ENCODE results near the gene AKAP13.

AKAP13 gene

DNA sequence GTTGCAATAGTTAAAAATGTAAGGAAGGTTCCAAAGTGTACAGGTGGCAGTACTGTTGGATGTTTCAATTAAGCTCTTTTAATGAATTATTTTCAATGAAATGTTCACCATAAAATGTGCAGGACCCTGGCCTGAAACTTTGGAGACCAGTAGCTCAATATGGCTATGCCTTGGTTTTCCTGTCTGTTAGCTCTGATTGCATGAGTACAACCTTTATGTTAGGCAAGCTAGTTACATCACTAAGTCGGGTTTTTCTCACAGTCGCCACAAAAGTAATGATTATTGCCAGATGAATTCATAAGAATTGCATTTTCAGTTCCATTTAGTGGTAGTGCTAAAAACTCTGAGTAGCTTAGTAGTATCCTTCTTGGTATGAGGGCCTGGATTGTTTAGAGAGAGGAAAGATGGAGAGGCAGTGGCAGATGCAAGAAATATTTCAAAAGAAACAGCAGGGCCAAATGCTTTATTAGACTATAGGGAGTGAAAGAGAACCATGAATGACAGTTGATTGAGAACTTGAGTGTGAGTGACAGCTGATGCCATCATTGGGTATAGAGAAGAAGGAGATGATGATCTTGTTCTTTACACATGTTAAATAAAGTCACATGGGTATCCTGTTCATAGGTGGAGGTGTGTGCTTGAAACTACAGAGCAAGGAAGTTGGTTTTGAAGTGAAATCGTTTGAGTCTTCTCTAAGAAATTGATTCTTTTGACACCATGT lies 109.5 kb downstream of the AKAP13 start:
- Histone ChIP-seq H3K9me3 (ENCODE audit: control insufficient read depth, insufficient read depth, low read length) (no peaks in the 10 kb centered on the region), H3K4me1 (ENCODE audit: control insufficient read depth, insufficient read depth, low read length) (peaks cover 6% of the 10 kb centered on the region), H3K9ac (ENCODE audit: low read depth, low read length) (no peak overlapping the region), H3K27me3 (ENCODE audit: control insufficient read depth, insufficient read depth, low read length) (no peaks in the 10 kb centered on the region), H3K4me3 (ENCODE audit: low read depth, low read length) (no peak overlapping the region), H3K36me3 (ENCODE audit: control insufficient read depth, insufficient read depth, low read length) (no peaks in the 10 kb centered on the region)

DNA sequence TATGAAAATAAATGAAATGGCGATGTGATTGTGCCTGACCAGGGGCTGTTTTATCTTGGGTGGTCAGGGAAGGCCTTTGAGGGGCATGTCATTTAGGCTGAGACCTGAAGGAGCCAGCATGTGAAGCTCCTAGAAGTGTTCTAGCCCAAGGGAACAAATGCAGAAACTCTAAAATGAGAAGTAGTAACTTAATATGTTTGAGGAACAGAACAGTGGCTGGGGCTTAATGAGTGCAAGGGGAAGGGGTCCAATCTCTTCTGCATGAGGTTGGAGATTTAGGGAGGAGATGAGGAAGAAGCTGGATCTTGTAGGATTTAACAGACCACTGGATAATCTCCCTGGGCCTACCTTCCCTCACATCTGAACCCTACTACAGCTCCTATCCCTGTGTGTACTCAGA lies 110.5 kb downstream of the AKAP13 start:
- peaks cover 7% of the 10 kb centered on the region for H3K4me1 ChIP-seq (ENCODE audit: control insufficient read depth, insufficient read depth, low read length)
- H3K9ac ChIP-seq (ENCODE audit: low read depth, low read length), result no peak overlapping the region
- H3K36me3 ChIP-seq (ENCODE audit: control insufficient read depth, insufficient read depth, low read length), result no peaks in the 10 kb centered on the region

GRCh38 chr15:85491691-85492090 lies 111.3 kb downstream of the AKAP13 start:
- H3K27me3 ChIP-seq (ENCODE audit: control insufficient read depth, insufficient read depth, low read length), result no peaks in the 10 kb centered on the region
- no peaks in the 10 kb centered on the region for H3K36me3 ChIP-seq (ENCODE audit: control insufficient read depth, insufficient read depth, low read length)
- H3K4me3 ChIP-seq (ENCODE audit: low read depth, low read length), result no peak overlapping the region
- no peaks in the 10 kb centered on the region for H3K9me3 ChIP-seq (ENCODE audit: control insufficient read depth, insufficient read depth, low read length)
- H3K9ac ChIP-seq (ENCODE audit: low read depth, low read length), result no peak overlapping the region
- peaks cover 8% of the 10 kb centered on the region for H3K4me1 ChIP-seq (ENCODE audit: control insufficient read depth, insufficient read depth, low read length)

More for the DNA sequence above, 110.5 kb downstream of the AKAP13 start:
- Histone ChIP-seq H3K9me3 (ENCODE audit: control insufficient read depth, insufficient read depth, low read length) (no peaks in the 10 kb centered on the region), H3K27me3 (ENCODE audit: control insufficient read depth, insufficient read depth, low read length) (no peaks in the 10 kb centered on the region), H3K4me3 (ENCODE audit: low read depth, low read length) (no peak overlapping the region)

DNA sequence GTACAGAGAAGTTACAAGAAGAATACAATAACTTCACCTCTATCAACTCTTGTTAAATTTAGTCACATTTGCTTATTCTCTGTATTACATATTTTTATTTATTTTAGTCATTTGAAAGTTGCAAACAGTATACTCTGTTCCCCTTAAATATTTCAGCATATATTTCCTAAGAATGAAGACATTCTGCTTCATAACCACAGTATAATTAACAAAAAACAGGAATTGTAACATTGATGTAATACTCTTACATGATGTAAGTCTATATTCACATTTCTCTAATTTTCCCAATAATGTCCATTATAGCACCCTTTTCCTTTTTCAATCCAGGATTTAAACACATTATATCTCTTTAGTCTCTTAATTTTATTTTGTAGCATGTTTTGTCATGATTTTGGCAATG lies 112.0 kb downstream of the AKAP13 start:
- H3K4me1 ChIP-seq (ENCODE audit: control insufficient read depth, insufficient read depth, low read length), result peaks cover 8% of the 10 kb centered on the region
- H3K36me3 ChIP-seq (ENCODE audit: control insufficient read depth, insufficient read depth, low read length), result no peaks in the 10 kb centered on the region
- H3K9ac ChIP-seq (ENCODE audit: low read depth, low read length), result no peak overlapping the region
- no peak overlapping the region for H3K4me3 ChIP-seq (ENCODE audit: low read depth, low read length)
- H3K9me3 ChIP-seq (ENCODE audit: control insufficient read depth, insufficient read depth, low read length), result no peaks in the 10 kb centered on the region
- H3K27me3 ChIP-seq (ENCODE audit: control insufficient read depth, insufficient read depth, low read length), result no peaks in the 10 kb centered on the region

- Histone ChIP-seq H3K4me3 (ENCODE audit: low read depth, low read length) (no peak overlapping the region), H3K4me1 (ENCODE audit: control insufficient read depth, insufficient read depth, low read length) (peaks cover 8% of the 10 kb centered on the region), H3K27me3 (ENCODE audit: control insufficient read depth, insufficient read depth, low read length) (no peaks in the 10 kb centered on the region), H3K9me3 (ENCODE audit: control insufficient read depth, insufficient read depth, low read length) (no peaks in the 10 kb centered on the region), H3K9ac (ENCODE audit: low read depth, low read length) (no peak overlapping the region), H3K36me3 (ENCODE audit: control insufficient read depth, insufficient read depth, low read length) (no peaks in the 10 kb centered on the region)
Measured at GRCh38 chr15:85493260-85493659, 112.9 kb downstream of the AKAP13 start.

DNA sequence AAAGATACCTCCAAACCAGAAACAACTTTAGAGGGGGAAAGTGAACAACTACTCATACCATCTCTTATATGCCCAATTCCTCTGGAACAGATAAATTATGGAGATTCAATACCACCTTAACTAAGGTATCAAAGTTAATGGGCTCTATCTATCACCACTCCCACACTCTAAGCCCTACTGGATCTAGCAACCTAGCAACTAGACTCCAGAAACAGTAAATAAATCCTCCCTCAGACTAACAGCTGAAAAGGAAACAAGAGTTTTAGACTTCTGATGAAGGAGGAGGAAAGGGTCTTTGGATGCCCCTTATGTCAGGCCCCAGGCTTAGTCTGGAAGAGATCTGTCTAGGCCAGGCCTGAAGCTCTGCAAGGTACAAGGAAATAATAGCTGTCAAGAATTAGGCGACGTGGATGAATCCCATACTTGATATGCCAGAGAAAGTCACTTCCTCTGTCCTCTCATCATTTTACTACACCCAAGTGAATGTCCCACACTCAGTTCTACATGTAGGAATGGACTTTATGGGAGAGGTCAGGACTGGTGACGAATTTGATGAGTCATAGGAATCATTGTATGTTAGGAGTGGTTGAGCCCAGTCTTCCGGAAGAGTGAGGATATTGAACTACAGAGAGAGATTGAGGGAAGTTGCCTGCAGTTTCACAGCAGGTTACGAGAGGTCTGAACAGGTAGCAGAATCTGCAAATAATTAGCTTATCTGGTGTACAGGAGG lies 113.8 kb downstream of the AKAP13 start:
- H3K9me3 ChIP-seq (ENCODE audit: control insufficient read depth, insufficient read depth, low read length), result no peaks in the 10 kb centered on the region
- H3K9ac ChIP-seq (ENCODE audit: low read depth, low read length), result no peak overlapping the region
- peaks cover 10% of the 10 kb centered on the region for H3K4me1 ChIP-seq (ENCODE audit: control insufficient read depth, insufficient read depth, low read length)
- H3K4me3 ChIP-seq (ENCODE audit: low read depth, low read length), result no peak overlapping the region
- H3K36me3 ChIP-seq (ENCODE audit: control insufficient read depth, insufficient read depth, low read length), result no peaks in the 10 kb centered on the region
- no peaks in the 10 kb centered on the region for H3K27me3 ChIP-seq (ENCODE audit: control insufficient read depth, insufficient read depth, low read length)

DNA sequence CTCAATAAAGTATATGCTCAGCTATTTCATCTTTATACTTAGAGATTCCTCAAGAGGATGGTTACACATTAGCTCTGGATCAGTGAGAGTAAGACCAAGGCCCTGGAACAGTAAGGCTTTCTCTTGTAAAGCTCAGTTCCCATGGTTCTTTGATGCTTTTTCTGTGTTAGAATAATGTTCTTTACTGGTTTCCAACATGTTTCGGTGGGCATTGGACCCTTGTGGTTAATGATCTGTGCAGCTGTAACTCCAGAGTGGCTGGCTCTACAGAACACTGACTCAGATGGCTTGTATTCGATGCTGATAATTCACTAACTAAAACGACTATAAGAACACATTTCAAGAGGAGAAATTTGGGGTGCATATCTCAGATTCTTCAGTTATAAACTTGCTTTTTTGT lies 114.7 kb downstream of the AKAP13 start:
- H3K4me3 ChIP-seq (ENCODE audit: low read depth, low read length), result no peak overlapping the region
- no peaks in the 10 kb centered on the region for H3K36me3 ChIP-seq (ENCODE audit: control insufficient read depth, insufficient read depth, low read length)
- no peak overlapping the region for H3K9ac ChIP-seq (ENCODE audit: low read depth, low read length)
- no peaks in the 10 kb centered on the region for H3K9me3 ChIP-seq (ENCODE audit: control insufficient read depth, insufficient read depth, low read length)
- no peaks in the 10 kb centered on the region for H3K27me3 ChIP-seq (ENCODE audit: control insufficient read depth, insufficient read depth, low read length)
- peaks cover 15% of the 10 kb centered on the region for H3K4me1 ChIP-seq (ENCODE audit: control insufficient read depth, insufficient read depth, low read length)

DNA sequence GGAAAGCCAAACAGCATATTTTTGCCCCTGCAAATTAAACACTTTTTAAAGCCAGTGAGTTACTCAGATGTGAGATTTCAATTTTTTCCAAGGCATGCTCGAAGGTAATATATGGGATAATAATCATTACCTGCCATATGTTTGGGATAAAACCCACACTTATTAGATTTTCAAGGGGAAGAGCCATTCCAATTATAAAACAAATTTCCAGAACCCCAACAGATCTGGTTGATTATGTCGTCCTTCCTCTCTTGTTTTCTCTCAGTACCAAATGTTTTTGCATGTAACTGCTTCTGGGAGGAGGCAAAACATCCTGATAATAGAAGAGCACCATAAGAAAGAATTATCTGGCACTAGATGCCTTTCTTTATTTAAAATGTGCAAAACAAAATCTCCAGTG lies 115.1 kb downstream of the AKAP13 start:
- no peaks in the 10 kb centered on the region for H3K9me3 ChIP-seq (ENCODE audit: control insufficient read depth, insufficient read depth, low read length)
- H3K36me3 ChIP-seq (ENCODE audit: control insufficient read depth, insufficient read depth, low read length), result no peaks in the 10 kb centered on the region
- peaks cover 15% of the 10 kb centered on the region for H3K4me1 ChIP-seq (ENCODE audit: control insufficient read depth, insufficient read depth, low read length)
- no peak overlapping the region for H3K9ac ChIP-seq (ENCODE audit: low read depth, low read length)
- H3K27me3 ChIP-seq (ENCODE audit: control insufficient read depth, insufficient read depth, low read length), result no peaks in the 10 kb centered on the region
- no peak overlapping the region for H3K4me3 ChIP-seq (ENCODE audit: low read depth, low read length)

DNA sequence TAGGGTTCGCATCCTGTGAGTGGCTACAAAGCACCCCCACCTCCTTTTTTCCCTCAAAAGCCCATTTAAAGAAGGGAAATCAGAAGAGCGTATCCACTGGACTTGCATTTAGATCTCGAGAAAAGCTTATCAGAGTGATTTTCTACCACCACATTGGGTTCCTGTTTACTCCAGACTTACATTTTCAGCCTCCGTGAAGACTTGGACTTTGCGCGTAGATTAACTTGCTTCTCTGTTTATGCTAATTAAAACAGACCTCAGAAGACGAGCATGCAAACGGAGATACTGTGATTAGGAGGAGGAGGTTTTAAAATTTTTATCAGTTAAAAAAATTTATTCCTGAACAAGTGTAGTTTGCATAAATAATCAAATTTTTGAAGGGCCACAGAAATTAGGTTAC lies 115.7 kb downstream of the AKAP13 start:
- Histone ChIP-seq H3K36me3 (ENCODE audit: control insufficient read depth, insufficient read depth, low read length) (no peaks in the 10 kb centered on the region), H3K9me3 (ENCODE audit: control insufficient read depth, insufficient read depth, low read length) (no peaks in the 10 kb centered on the region), H3K27me3 (ENCODE audit: control insufficient read depth, insufficient read depth, low read length) (no peaks in the 10 kb centered on the region), H3K4me3 (ENCODE audit: low read depth, low read length) (no peak overlapping the region), H3K4me1 (ENCODE audit: control insufficient read depth, insufficient read depth, low read length) (peaks cover 15% of the 10 kb centered on the region), H3K9ac (ENCODE audit: low read depth, low read length) (no peak overlapping the region)

GRCh38 chr15:85496551-85497171 lies 116.3 kb downstream of the AKAP13 start:
- no peaks in the 10 kb centered on the region for H3K36me3 ChIP-seq (ENCODE audit: control insufficient read depth, insufficient read depth, low read length)

DNA sequence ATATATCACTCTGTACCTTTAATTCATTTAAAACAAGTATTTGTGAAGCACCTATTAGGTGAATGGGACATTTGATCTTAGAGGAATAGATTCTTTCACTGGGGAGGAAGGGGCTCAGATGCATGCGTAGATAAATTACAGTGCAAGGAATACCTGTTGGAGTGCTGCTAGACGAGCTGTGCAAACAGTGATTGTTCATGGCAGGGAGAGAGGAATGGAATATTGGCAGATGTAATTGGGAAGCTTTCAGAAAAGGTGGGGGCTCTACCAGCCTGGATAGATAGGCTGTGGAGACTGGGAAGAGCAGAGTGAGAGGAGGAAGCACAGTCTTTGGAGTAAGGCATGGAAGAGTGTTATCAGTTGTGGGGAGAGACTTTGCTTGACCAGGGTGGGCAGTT lies 116.8 kb downstream of the AKAP13 start:
- H3K4me1 ChIP-seq (ENCODE audit: control insufficient read depth, insufficient read depth, low read length), result peaks cover 12% of the 10 kb centered on the region
- H3K4me3 ChIP-seq (ENCODE audit: low read depth, low read length), result no peak overlapping the region
- H3K9me3 ChIP-seq (ENCODE audit: control insufficient read depth, insufficient read depth, low read length), result no peaks in the 10 kb centered on the region
- H3K36me3 ChIP-seq (ENCODE audit: control insufficient read depth, insufficient read depth, low read length), result no peaks in the 10 kb centered on the region
- H3K9ac ChIP-seq (ENCODE audit: low read depth, low read length), result no peak overlapping the region
- no peaks in the 10 kb centered on the region for H3K27me3 ChIP-seq (ENCODE audit: control insufficient read depth, insufficient read depth, low read length)

More at GRCh38 chr15:85496551-85497171, 116.3 kb downstream of the AKAP13 start:
- peaks cover 15% of the 10 kb centered on the region for H3K4me1 ChIP-seq (ENCODE audit: control insufficient read depth, insufficient read depth, low read length)
- no peak overlapping the region for H3K9ac ChIP-seq (ENCODE audit: low read depth, low read length)
- H3K4me3 ChIP-seq (ENCODE audit: low read depth, low read length), result no peak overlapping the region
- H3K9me3 ChIP-seq (ENCODE audit: control insufficient read depth, insufficient read depth, low read length), result no peaks in the 10 kb centered on the region
- H3K27me3 ChIP-seq (ENCODE audit: control insufficient read depth, insufficient read depth, low read length), result no peaks in the 10 kb centered on the region

GRCh38 chr15:85498471-85498870 lies 118.1 kb downstream of the AKAP13 start:
- H3K36me3 ChIP-seq (ENCODE audit: control insufficient read depth, insufficient read depth, low read length), result no peaks in the 10 kb centered on the region
- H3K9ac ChIP-seq (ENCODE audit: low read depth, low read length), result no peak overlapping the region
- H3K4me1 ChIP-seq (ENCODE audit: control insufficient read depth, insufficient read depth, low read length), result peaks cover 12% of the 10 kb centered on the region
- no peaks in the 10 kb centered on the region for H3K9me3 ChIP-seq (ENCODE audit: control insufficient read depth, insufficient read depth, low read length)
- H3K27me3 ChIP-seq (ENCODE audit: control insufficient read depth, insufficient read depth, low read length), result no peaks in the 10 kb centered on the region
- H3K4me3 ChIP-seq (ENCODE audit: low read depth, low read length), result no peak overlapping the region

Data from iPS-15b (cell line).